Endothelial cell of umbilical vein (primary cell): Measurements from ENCODE around the gene PON3. TPM values are rescaled to one million over a fixed set of nuclear protein-coding genes. Genes with fewer than 3 reads are reported as not detected.

Experiments used
- BruUV-seq: library from RNA; stranded (reverse); fragments of 400-500 nt; replicated peaks from 2 replicates; lab custom pipeline; 2021; lab: Mats Ljungman, UMichigan
- CTCF ChIA-PET: fragments of 300-600, 350-600 bp; sonication (Branson Sonifier 250); formaldehyde crosslinking; loops from one replicate; lab custom pipeline; 2021; ENCODE audit warnings: antibody characterized with exemption, inconsistent platforms; lab: Charles Lee
- POLR2A ChIA-PET: fragments of 300-600, 350-600 bp; sonication (Branson Sonifier 250); formaldehyde crosslinking; loops from one replicate; lab custom pipeline; 2021; ENCODE audit warnings: antibody characterized with exemption, inconsistent platforms; lab: Charles Lee
- DNase-seq: peaks from one replicate; pipeline ENCODE4 v3.0.0-alpha.2; 2011; ENCODE audit warnings: low read depth, low spot score
- FAIRE-seq: peaks from 2 replicates; lab custom pipeline; 2011; peaks lifted over from hg19 to GRCh38; lab: Jason Lieb, UNC
- H2AFZ ChIP-seq: 2 replicates; pipeline ENCODE4 v1.6.0; 2012; ENCODE audit warnings: low read depth, low read length, control low read depth, inconsistent platforms
- H3K27ac ChIP-seq: 2 replicates; pipeline ENCODE4 v1.5.1; 2011; ENCODE audit warnings: low read depth, mild to moderate bottlenecking, control low read depth, low read length, moderate library complexity; ENCODE audit not compliant: insufficient read depth
- H3K27me3 ChIP-seq, 2 experiments: 2 replicates each; pipeline versions ENCODE4 v1.6.0 to v1.6.1; 2011; ENCODE audit warnings: low read length in 2 of 2, mixed read lengths in 1 of 2; ENCODE audit not compliant: control insufficient read depth in 2 of 2, insufficient read depth in 2 of 2
- H3K36me3 ChIP-seq, 2 experiments: 2 replicates in 1 of 2; 3 replicates in 1 of 2; pipeline ENCODE4 v1.5.1; 2011; ENCODE audit warnings: low read length in 2 of 2, mild to moderate bottlenecking in 1 of 2, moderate library complexity in 1 of 2; ENCODE audit not compliant: control insufficient read depth in 2 of 2, insufficient read depth in 2 of 2; ENCODE audit errors: extremely low read depth in 1 of 2
- H3K4me1 ChIP-seq: 3 replicates; pipeline ENCODE4 v1.5.1; 2011; ENCODE audit warnings: mild to moderate bottlenecking, low read length; ENCODE audit not compliant: control insufficient read depth, insufficient read depth; ENCODE audit errors: extremely low read depth
- H3K4me2 ChIP-seq: 2 replicates; pipeline ENCODE4 v1.6.1; 2011; ENCODE audit warnings: low read length, control low read depth, mixed read lengths; ENCODE audit not compliant: insufficient read depth
- H3K4me3 ChIP-seq, 3 experiments: fragments of 200-600 bp in 1 of 3; sonication (generic), shearing (Covaris generic) in 1 of 3; replicated peaks in 1 of 3; 2 replicates each; pipeline ENCODE4 v1.5.1; 2011 to 2016; ENCODE audit warnings: control low read depth in 3 of 3, low read length in 3 of 3, mild to moderate bottlenecking in 2 of 3, inconsistent platforms in 1 of 3, low read depth in 1 of 3, moderate library complexity in 1 of 3; ENCODE audit not compliant: insufficient read depth in 1 of 3
- H3K79me2 ChIP-seq: 2 replicates; pipeline ENCODE4 v1.6.0; 2012; ENCODE audit warnings: low read length, inconsistent platforms; ENCODE audit not compliant: control insufficient read depth, insufficient read depth
- H3K9ac ChIP-seq: replicated peaks from 2 replicates; pipeline ENCODE3; 2011; ENCODE audit warnings: low read length, control low read depth; ENCODE audit not compliant: insufficient read depth; ENCODE audit errors: extremely low read depth
- H3K9me1 ChIP-seq: replicated peaks from 3 replicates; pipeline ENCODE4 v1.6.0; 2011; ENCODE audit warnings: mild to moderate bottlenecking, low read length; ENCODE audit not compliant: control insufficient read depth, insufficient read depth; ENCODE audit errors: extremely low read depth
- H3K9me3 ChIP-seq: replicated peaks from 2 replicates; pipeline ENCODE4 v1.5.1; 2012; ENCODE audit warnings: low read length, inconsistent platforms; ENCODE audit not compliant: control insufficient read depth, insufficient read depth
- H4K20me1 ChIP-seq: replicated peaks from 2 replicates; pipeline ENCODE3; 2011; ENCODE audit warnings: mild to moderate bottlenecking, low read length; ENCODE audit not compliant: control insufficient read depth, insufficient read depth; ENCODE audit errors: extremely low read depth
- EZH2 ChIP-seq: IDR thresholded peaks from 2 replicates; pipeline ENCODE4 v1.6.1; 2012; ENCODE audit warnings: borderline replicate concordance, low read depth, mild to moderate bottlenecking, moderate library complexity, low read length, inconsistent platforms; ENCODE audit not compliant: severe bottlenecking
- FOS ChIP-seq: IDR thresholded peaks from 2 replicates; pipeline ENCODE4 v1.6.1; 2011; ENCODE audit warnings: mild to moderate bottlenecking, low read length, moderate library complexity, borderline replicate concordance; ENCODE audit not compliant: insufficient read depth
- GATA2 ChIP-seq: IDR thresholded peaks from 2 replicates; pipeline ENCODE4 v1.7.0; 2011; ENCODE audit warnings: low read depth, mild to moderate bottlenecking, moderate library complexity, mixed read lengths, low read length; ENCODE audit not compliant: insufficient read length, insufficient read depth
- JUN ChIP-seq: IDR thresholded peaks from 2 replicates; pipeline ENCODE4 v1.6.1; 2011; ENCODE audit warnings: borderline replicate concordance, low read depth; ENCODE audit not compliant: insufficient read length, insufficient read depth
- MYC ChIP-seq: IDR thresholded peaks from one replicate; pipeline ENCODE4 v1.6.1; 2011; ENCODE audit warnings: mild to moderate bottlenecking, low read depth, low read length
- POLR2A ChIP-seq: IDR thresholded peaks from 2 replicates; pipeline ENCODE4 v1.6.1; 2012; ENCODE audit warnings: low read depth, mild to moderate bottlenecking, control low read depth, low read length
- POLR2AphosphoS5 ChIP-seq: IDR thresholded peaks from 2 replicates; pipeline ENCODE4 v1.6.1; 2012; ENCODE audit warnings: low read depth, mild to moderate bottlenecking, control low read depth, low read length, moderate library complexity; ENCODE audit not compliant: insufficient read depth
- dilution Hi-C: fragments of 300-500 bp; cut with MboI; formaldehyde crosslinking; loops from one replicate; pipeline ENCODE4 v1.15.0; 2019; ENCODE audit warnings: low sequenced_read_pairs; ENCODE audit not compliant: extremely low pct_ligation_motif_present
- intact Hi-C: fragments of 100-400 bp; cut with micrococcal nuclease; formaldehyde crosslinking; loops from one replicate; pipeline ENCODE4 v1.10.0; 2022
- polyA plus RNA-seq, 4 experiments: library from polyadenylated mRNA; depleted of rRNA in 3 of 4; stranded (reverse) in 3 of 4; unstranded in 1 of 4; fragments of >200 nt; gene quantifications; 2 replicates each; pipeline versions ENCODE4 v1.2.1 to v1.2.3, GENCODE V29; 2011 to 2012; ENCODE audit warnings: missing spikeins in 1 of 4
- total RNA-seq: library from RNA; stranded (reverse); gene quantifications from 2 replicates; pipeline ENCODE4 v1.2.3, GENCODE V29; 2021
- TF ChIP-seq, protein P1 (sequence below), 2 donors: IDR thresholded peaks; 1 replicate in 1 of 2; 2 replicates in 1 of 2; pipeline ENCODE4 v1.5.1; 2011; ENCODE audit warnings: low read length in 2 of 2, mild to moderate bottlenecking in 2 of 2, moderate library complexity in 2 of 2, control low read depth in 1 of 2, inconsistent platforms in 1 of 2, low read depth in 1 of 2; ENCODE audit not compliant: insufficient read depth in 1 of 2; ENCODE audit errors: extremely low read depth in 1 of 2
- TF ChIP-seq, protein P2 (sequence below): IDR thresholded peaks from 2 replicates; pipeline ENCODE4 v1.6.1; 2011; ENCODE audit not compliant: insufficient read depth, insufficient read length

The PON3 gene
- total and polyA plus RNA-seq, 2 donors (not counting 3 experiments of a cell fraction or from before 2014, with no cell fraction given): 0.83 to 3.4 TPM

DNA sequence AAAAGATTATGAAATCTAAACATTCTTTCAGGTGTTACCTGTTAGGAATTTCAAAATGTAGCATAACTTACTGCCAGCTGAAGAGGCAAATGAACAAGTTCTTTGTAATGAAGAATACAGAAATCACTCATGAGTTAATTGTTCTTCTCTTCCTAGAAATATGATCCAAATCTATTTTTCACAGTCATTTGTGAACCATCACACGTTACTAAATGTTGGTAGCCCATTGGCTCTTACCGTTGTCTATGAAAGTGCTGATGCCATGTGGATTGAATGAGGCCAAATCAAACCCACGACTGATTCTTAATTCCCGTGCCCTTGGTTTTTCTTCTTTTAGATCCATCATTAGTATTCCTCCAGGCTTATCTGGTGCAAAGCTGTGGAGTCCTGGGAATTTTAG is 15.9 kb upstream of the PON3 start:
- no peak for TF ChIP-seq JUN
- TF ChIP-seq EZH2: no peak
- TF ChIP-seq GATA2: no peak
- no peak for TF ChIP-seq MYC
- TF ChIP-seq FOS: no peak
- no peak for TF ChIP-seq POLR2AphosphoS5
- TF ChIP-seq, protein P1, sequence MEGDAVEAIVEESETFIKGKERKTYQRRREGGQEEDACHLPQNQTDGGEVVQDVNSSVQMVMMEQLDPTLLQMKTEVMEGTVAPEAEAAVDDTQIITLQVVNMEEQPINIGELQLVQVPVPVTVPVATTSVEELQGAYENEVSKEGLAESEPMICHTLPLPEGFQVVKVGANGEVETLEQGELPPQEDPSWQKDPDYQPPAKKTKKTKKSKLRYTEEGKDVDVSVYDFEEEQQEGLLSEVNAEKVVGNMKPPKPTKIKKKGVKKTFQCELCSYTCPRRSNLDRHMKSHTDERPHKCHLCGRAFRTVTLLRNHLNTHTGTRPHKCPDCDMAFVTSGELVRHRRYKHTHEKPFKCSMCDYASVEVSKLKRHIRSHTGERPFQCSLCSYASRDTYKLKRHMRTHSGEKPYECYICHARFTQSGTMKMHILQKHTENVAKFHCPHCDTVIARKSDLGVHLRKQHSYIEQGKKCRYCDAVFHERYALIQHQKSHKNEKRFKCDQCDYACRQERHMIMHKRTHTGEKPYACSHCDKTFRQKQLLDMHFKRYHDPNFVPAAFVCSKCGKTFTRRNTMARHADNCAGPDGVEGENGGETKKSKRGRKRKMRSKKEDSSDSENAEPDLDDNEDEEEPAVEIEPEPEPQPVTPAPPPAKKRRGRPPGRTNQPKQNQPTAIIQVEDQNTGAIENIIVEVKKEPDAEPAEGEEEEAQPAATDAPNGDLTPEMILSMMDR (IDR thresholded peaks at IDR 0.05; ENCODE audit: extremely low read depth in 1 of 2, insufficient read depth in 1 of 2, low read depth in 1 of 2, low read length in 2 of 2): no peak
- TF ChIP-seq, protein P2, sequence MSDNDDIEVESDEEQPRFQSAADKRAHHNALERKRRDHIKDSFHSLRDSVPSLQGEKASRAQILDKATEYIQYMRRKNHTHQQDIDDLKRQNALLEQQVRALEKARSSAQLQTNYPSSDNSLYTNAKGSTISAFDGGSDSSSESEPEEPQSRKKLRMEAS: no peak
- TF ChIP-seq POLR2A: no peak
- BruUV-seq: no TSS peak
- no peaks in the 10 kb centered on the region for H3K9me3 ChIP-seq
- no peaks in the 10 kb centered on the region for H3K27me3 ChIP-seq
- dilution Hi-C loops (no loop called here), intact Hi-C loops (no loop called here)
- H3K79me2 ChIP-seq: no peaks in the 10 kb centered on the region
- no peak for DNase-seq
- H3K4me2 ChIP-seq: no peak overlapping the region
- no peak for FAIRE-seq
- H4K20me1 ChIP-seq: no peaks in the 10 kb centered on the region
- peaks cover 8 to 22% of the 10 kb centered on the region in 2 experiments for H3K36me3 ChIP-seq
- H3K27ac ChIP-seq: no peak overlapping the region
- ChIA-PET CTCF (no interaction called here), POLR2A (no interaction called here)
- H3K9ac ChIP-seq: no peak overlapping the region
- H2AFZ ChIP-seq: no peak overlapping the region
- H3K4me1 ChIP-seq: no peaks in the 10 kb centered on the region
- no peak overlapping the region for H3K4me3 ChIP-seq
- H3K9me1 ChIP-seq: no peaks in the 10 kb centered on the region
